Activated CD8-positive, alpha-beta T cell treated with anti-CD3 and anti-CD28 coated beads for 36 hours (primary cell): Measurements from ENCODE around the gene THG1L. TPM values are rescaled to one million over a fixed set of nuclear protein-coding genes. Genes with fewer than 3 reads are reported as not detected.

ENCODE experiments used
- ATAC-seq: fragments of 200-7000 bp; cut with Tn5 transposase; one replicate; pipeline ENCODE4 v1.10.0; 2021; ENCODE audit warnings: mild to moderate bottlenecking, moderate library complexity
- CTCF ChIA-PET: fragments of 350-600 bp; sonication (Branson Sonifier 250); formaldehyde crosslinking; loops from one replicate; lab custom pipeline; 2021; ENCODE audit warnings: antibody characterized with exemption; lab: Charles Lee
- POLR2A ChIA-PET: fragments of 350-600 bp; sonication (Branson Sonifier 250); formaldehyde crosslinking; loops from one replicate; lab custom pipeline; 2021; ENCODE audit warnings: antibody characterized with exemption; lab: Charles Lee
- DNase-seq: peaks from one replicate; pipeline ENCODE4 v3.0.0-alpha.2; 2020
- H3K27ac Mint-ChIP-seq: one replicate; pipeline ENCODE4 v1.8.0; 2021; ENCODE audit warnings: mild to moderate bottlenecking, mixed read lengths
- H3K27me3 Mint-ChIP-seq: one replicate; pipeline ENCODE4 v1.8.0; 2021; ENCODE audit warnings: mixed read lengths
- H3K36me3 Mint-ChIP-seq: one replicate; pipeline ENCODE4 v1.8.0; 2021; ENCODE audit warnings: low read depth, mixed read lengths
- H3K4me1 Mint-ChIP-seq: one replicate; pipeline ENCODE4 v1.8.0; 2021; ENCODE audit warnings: low read depth, mixed read lengths
- H3K4me3 Mint-ChIP-seq: one replicate; pipeline ENCODE4 v1.8.0; 2021; ENCODE audit warnings: mild to moderate bottlenecking, moderate library complexity, mixed read lengths
- H3K9me3 Mint-ChIP-seq: one replicate; pipeline ENCODE4 v1.8.0; 2021; ENCODE audit warnings: mixed read lengths
- intact Hi-C: fragments of 100-400 bp; cut with micrococcal nuclease; formaldehyde crosslinking; loops from one replicate; pipeline ENCODE4 v1.10.0; 2022
- total RNA-seq, 2 experiments: library from RNA; stranded (reverse); gene quantifications; one replicate each; pipeline ENCODE4 v1.2.3, GENCODE V29; 2021
- TF ChIP-seq, protein P1 (sequence below): fragments of 200-600 bp; IDR thresholded peaks from one replicate; pipeline ENCODE4 v1.8.0; 2022; ENCODE audit warnings: antibody characterized with exemption, mild to moderate bottlenecking

THG1L gene
- total RNA-seq, 2 experiments from 2014 or later = 24.9 to 26.6 TPM

DNA sequence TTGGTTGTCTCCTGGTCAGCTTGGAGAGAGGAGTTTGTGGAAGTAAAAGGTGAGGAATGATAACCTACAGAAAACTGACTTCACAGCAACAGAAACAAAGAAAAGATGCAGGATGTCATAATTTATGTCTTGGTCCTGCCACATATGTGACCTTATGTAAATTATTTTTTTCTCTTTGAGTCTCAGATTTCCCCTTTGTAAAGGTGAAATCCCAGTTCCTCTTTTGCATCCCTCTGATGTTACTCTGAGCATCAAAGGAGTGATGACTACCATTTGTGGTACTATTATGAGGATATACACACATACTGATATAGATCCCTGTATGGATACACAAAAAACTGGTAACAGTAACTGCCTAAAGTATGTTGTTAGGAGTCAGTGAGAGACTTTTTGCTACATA lies 1.4 kb upstream of the THG1L start:
- no peak overlapping the region for H3K4me3 Mint-ChIP-seq
- TF ChIP-seq, protein P1, sequence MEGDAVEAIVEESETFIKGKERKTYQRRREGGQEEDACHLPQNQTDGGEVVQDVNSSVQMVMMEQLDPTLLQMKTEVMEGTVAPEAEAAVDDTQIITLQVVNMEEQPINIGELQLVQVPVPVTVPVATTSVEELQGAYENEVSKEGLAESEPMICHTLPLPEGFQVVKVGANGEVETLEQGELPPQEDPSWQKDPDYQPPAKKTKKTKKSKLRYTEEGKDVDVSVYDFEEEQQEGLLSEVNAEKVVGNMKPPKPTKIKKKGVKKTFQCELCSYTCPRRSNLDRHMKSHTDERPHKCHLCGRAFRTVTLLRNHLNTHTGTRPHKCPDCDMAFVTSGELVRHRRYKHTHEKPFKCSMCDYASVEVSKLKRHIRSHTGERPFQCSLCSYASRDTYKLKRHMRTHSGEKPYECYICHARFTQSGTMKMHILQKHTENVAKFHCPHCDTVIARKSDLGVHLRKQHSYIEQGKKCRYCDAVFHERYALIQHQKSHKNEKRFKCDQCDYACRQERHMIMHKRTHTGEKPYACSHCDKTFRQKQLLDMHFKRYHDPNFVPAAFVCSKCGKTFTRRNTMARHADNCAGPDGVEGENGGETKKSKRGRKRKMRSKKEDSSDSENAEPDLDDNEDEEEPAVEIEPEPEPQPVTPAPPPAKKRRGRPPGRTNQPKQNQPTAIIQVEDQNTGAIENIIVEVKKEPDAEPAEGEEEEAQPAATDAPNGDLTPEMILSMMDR = no peak
- DNase-seq (no peak), ATAC-seq (peak; percentile 46)
- ChIA-PET POLR2A (interaction anchor here (1.1 kb wide), 1 partner anchor 123 kb away, joined by 4 read pairs; no protein-coding TSS in a partner anchor), CTCF (interaction anchor here (2.2 kb wide), 1 partner anchor 11 kb away, joined by 10 read pairs; no protein-coding TSS in a partner anchor)
- intact Hi-C loops = loop anchor here (2.0 kb wide), 1 partner anchor 123 kb away; no protein-coding TSS in a partner anchor
- H3K27ac Mint-ChIP-seq = no peak overlapping the region
- H3K36me3 Mint-ChIP-seq = peaks cover 16% of the 10 kb centered on the region
- peaks cover 2% of the 10 kb centered on the region for H3K9me3 Mint-ChIP-seq
- peaks cover 28% of the 10 kb centered on the region for H3K4me1 Mint-ChIP-seq
- no peaks in the 10 kb centered on the region for H3K27me3 Mint-ChIP-seq

DNA sequence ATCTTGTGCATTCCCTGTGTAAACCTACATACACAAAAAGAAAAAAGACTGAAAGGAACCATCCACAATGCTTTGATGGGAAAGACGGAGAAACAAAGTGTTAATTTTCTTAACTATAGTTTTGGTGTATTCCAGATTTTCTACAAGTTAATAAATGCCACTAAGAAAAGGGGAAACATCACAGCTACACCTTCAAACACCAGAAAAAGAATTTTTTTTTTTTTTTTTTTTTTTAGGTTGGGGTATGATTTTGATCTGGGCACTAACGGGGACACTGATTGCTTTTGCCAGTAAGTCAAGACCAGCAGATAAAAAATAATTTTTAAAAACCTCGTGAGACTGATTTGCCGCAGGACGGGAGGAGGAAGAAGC lies 334 bp upstream of the THG1L start:
- POLR2A ChIA-PET = interaction anchor here (0.6 to 1.3 kb wide), 5 partner anchors 12 to 1513 kb away, joined by 3 to 8 read pairs (median 3); partner anchors contain the start of gene LSM11
- DNase-seq = no peak
- ATAC-seq = no peak
- Mint-ChIP-seq H3K4me1 (peaks cover 28% of the 10 kb centered on the region), H3K4me3 (peak overlapping the region; percentile 92), H3K27me3 (no peaks in the 10 kb centered on the region), H3K27ac (peak overlapping the region; percentile 98), H3K36me3 (peaks cover 19% of the 10 kb centered on the region), H3K9me3 (peaks cover 2% of the 10 kb centered on the region)
- intact Hi-C loops = loop anchor here (2.0 kb wide), 1 partner anchor 124 kb away; no protein-coding TSS in a partner anchor
- CTCF ChIA-PET = interaction anchor here (0.7 to 2.8 kb wide), 8 partner anchors 10 to 388 kb away, joined by 3 to 33 read pairs (median 3); partner anchors contain the start of gene LSM11
- TF ChIP-seq, protein P1 = no peak

DNA sequence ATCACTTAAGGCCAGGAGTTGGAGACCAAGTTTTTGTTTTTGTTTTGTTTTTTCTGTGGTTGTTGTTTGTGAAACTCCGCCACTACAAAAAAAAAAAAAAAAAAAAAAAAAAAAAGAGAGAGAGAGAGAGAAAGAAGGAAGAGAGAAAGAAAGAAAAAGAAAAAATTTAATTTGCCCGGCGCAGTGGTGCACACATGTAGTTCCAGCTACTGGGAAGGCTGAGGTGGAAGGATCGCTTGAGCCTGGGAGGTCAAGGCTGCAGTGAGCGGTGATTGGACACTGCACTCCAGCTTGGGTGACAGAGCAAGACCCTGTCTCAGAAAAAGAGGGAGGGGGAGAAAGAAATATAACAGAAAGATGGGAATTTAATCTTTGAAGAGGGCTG lies 902 bp downstream of the THG1L start:
- TF ChIP-seq, protein P1 = no peak
- POLR2A ChIA-PET = interaction anchor here (0.8 to 1.3 kb wide), 3 partner anchors 10 to 460 kb away, joined by 3 to 8 read pairs (median 4); partner anchors contain the start of gene LSM11
- peaks cover 26% of the 10 kb centered on the region for H3K4me1 Mint-ChIP-seq
- no peak overlapping the region for H3K27ac Mint-ChIP-seq
- ATAC-seq (no peak), DNase-seq (no peak)
- peak overlapping the region; percentile 92 for H3K4me3 Mint-ChIP-seq
- H3K9me3 Mint-ChIP-seq = peaks cover 2% of the 10 kb centered on the region
- intact Hi-C loops = no loop called here
- no peaks in the 10 kb centered on the region for H3K27me3 Mint-ChIP-seq
- H3K36me3 Mint-ChIP-seq = peaks cover 17% of the 10 kb centered on the region
- CTCF ChIA-PET = interaction anchor here (0.6 to 2.8 kb wide), 7 partner anchors 9 to 300 kb away, joined by 3 to 33 read pairs (median 3); partner anchors contain the start of gene LSM11

DNA sequence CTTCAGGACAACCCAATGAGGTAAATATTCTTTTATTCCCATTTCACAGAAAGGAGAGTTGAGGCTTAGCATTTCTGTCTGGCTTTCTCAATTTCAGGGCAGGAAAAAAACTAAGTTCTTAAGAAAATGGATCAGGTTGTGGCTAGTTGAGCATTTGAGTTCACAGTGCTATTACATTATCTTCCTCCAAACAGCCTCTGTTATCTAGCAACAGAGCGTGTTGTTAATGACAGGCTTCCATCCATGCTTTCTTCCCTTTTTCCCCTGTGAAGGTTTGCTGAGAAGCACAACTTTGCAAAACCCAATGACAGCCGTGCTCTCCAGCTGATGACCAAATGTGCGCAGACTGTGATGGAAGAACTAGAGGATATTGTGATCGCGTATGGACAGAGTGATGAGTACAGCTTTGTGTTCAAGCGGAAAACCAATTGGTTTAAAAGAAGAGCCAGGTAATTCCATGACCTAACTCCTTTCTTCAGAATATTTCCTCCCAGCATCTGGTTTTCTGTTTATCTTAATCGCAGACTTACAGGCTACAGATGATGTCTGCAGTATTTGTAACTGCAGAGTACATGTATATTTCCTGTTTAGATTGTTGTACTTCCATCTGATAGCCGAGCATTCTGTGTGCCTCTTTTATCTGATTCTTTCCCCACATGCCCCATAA lies 1.5 kb downstream of the THG1L start:
- DNase-seq (no peak), ATAC-seq (no peak)
- Mint-ChIP-seq H3K9me3 (peaks cover 2% of the 10 kb centered on the region), H3K36me3 (peaks cover 19% of the 10 kb centered on the region), H3K4me3 (peak overlapping the region; percentile 24), H3K27me3 (no peaks in the 10 kb centered on the region), H3K27ac (no peak overlapping the region), H3K4me1 (peaks cover 26% of the 10 kb centered on the region)
- ChIA-PET CTCF (interaction anchor here (1.4 to 2.8 kb wide), 2 partner anchors 11 to 300 kb away, joined by 3 to 33 read pairs; partner anchors contain the start of gene LSM11), POLR2A (no interaction called here)
- TF ChIP-seq, protein P1 = no peak
- intact Hi-C loops = no loop called here

DNA sequence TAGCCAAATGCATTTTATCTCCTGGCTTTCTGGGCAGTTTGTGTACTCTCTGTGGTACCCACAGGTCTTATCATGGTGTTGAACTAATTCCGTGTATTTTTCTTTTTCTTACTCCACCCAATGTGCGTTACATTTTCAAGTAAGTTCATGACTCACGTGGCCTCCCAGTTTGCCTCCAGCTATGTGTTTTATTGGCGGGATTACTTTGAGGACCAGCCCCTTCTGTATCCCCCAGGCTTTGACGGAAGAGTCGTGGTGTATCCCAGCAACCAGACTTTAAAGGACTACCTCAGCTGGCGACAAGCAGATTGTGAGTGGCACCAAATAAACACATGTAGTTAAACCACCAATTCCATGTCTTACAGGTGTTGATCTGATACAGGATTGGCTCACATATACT lies 3.2 kb downstream of the THG1L start:
- H3K27me3 Mint-ChIP-seq = no peaks in the 10 kb centered on the region
- DNase-seq (no peak), ATAC-seq (no peak)
- H3K4me1 Mint-ChIP-seq = peaks cover 24% of the 10 kb centered on the region
- intact Hi-C loops = no loop called here
- H3K9me3 Mint-ChIP-seq = no peaks in the 10 kb centered on the region
- no peak overlapping the region for H3K4me3 Mint-ChIP-seq
- no peak overlapping the region for H3K27ac Mint-ChIP-seq
- peaks cover 24% of the 10 kb centered on the region for H3K36me3 Mint-ChIP-seq
- ChIA-PET POLR2A (no interaction called here), CTCF (interaction anchor here (2.4 kb wide), 1 partner anchor 9 kb away, joined by 16 read pairs; the partner anchor contains the start of gene LSM11)
- TF ChIP-seq, protein P1 = no peak
